ENCODE results near the gene LRP1B.

LRP1B gene

DNA sequence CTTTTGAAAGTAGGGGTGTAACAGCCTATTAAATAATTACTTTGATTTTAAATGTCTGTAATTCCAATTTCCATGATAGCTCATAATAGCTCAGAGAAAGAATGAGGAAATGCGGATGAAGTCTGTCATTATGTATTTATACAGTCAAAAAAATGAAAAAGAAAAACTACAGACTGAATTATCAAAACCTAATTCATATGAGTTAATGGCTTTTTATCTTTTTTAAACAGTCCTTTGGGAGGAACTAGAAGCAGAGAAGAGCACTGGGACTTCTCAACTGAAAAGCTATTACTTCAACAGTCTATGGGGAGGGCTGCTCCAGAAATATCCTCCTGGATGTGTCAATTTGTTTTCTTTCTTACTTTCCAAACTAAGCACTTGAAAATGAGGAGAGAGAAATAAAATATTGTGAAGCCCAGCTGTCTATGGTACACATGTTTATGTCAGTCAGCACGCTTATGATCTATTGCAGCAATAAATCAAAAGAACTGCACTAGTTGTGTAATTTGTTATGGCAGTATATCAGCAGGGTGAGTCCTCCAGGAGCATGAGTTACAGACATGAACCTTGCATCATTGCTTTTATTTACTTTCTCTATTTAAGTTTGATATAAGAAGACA, 1550.2 kb downstream of the LRP1B start:
- peak; percentile 34 for DNase-seq (ENCODE audit: low read depth)
- no peak for TF ChIP-seq CTCF (IDR thresholded peaks at IDR 0.05; ENCODE audit: insufficient read depth, low read depth, low read length, missing control alignments)
- H3K4me3 ChIP-seq (ENCODE audit: low read length): no peak overlapping the region

- TF ChIP-seq CTCF (IDR thresholded peaks at IDR 0.05; ENCODE audit: insufficient read depth, low read depth, low read length, missing control alignments): no peak
- no peak overlapping the region for H3K4me3 ChIP-seq (ENCODE audit: low read length)
- DNase-seq (ENCODE audit: low read depth): no peak
These were observed 1553.4 kb downstream of the LRP1B start for GRCh38 chr2:140577453-140577852.

- peak; percentile 59 for DNase-seq (ENCODE audit: low read depth)
These were observed 1563.1 kb downstream of the LRP1B start for GRCh38 chr2:140567734-140568133.

GRCh38 chr2:140565756-140566155, 1565.1 kb downstream of the LRP1B start:
- no peak for TF ChIP-seq CTCF (IDR thresholded peaks at IDR 0.05; ENCODE audit: insufficient read depth, low read depth, low read length, missing control alignments)
- no peak for DNase-seq (ENCODE audit: low read depth)
- no peak overlapping the region for H3K4me3 ChIP-seq (ENCODE audit: low read length)

More at GRCh38 chr2:140567734-140568133, 1563.1 kb downstream of the LRP1B start:
- H3K4me3 ChIP-seq (ENCODE audit: low read length): no peak overlapping the region
- TF ChIP-seq CTCF (IDR thresholded peaks at IDR 0.05; ENCODE audit: insufficient read depth, low read depth, low read length, missing control alignments): no peak

GRCh38 chr2:140555701-140556100, 1575.1 kb downstream of the LRP1B start:
- no peak for DNase-seq (ENCODE audit: low read depth)
- TF ChIP-seq CTCF (IDR thresholded peaks at IDR 0.05; ENCODE audit: insufficient read depth, low read depth, low read length, missing control alignments): no peak
- H3K4me3 ChIP-seq (ENCODE audit: low read length): no peak overlapping the region

GRCh38 chr2:140552634-140553033, 1578.2 kb downstream of the LRP1B start:
- no peak overlapping the region for H3K4me3 ChIP-seq (ENCODE audit: low read length)
- no peak for DNase-seq (ENCODE audit: low read depth)
- TF ChIP-seq CTCF (IDR thresholded peaks at IDR 0.05; ENCODE audit: insufficient read depth, low read depth, low read length, missing control alignments): no peak

DNA sequence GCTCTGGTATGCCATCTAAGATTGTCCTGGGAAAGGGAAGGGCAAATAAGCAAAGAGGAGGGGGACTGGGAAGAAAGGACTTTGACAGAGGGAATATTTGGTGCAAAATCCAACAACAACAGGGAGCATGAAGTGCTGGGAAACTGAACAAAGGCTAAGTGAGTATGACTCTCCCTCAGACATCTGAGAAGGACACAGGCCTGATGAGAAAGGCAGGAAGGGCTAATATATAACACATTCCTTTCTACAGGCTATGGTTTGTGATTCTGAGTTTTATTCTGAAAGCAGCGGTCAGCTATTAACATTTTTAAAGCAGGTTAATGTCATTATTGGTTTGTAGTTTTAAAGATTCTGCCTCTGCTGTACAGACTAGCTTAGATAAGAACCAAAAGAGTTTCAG, 1579.5 kb downstream of the LRP1B start:
- no peak for DNase-seq (ENCODE audit: low read depth)
- no peak overlapping the region for H3K4me3 ChIP-seq (ENCODE audit: low read length)
- TF ChIP-seq CTCF (IDR thresholded peaks at IDR 0.05; ENCODE audit: insufficient read depth, low read depth, low read length, missing control alignments): no peak
